GM18868 (cell line): ENCODE data around the gene CERS1.

ENCODE experiments used
- ATAC-seq: cut with Tn5 transposase; IDR thresholded peaks from one replicate; pipeline ENCODE4 v1.9.1; 2021; ENCODE audit warnings: mild to moderate bottlenecking, moderate library complexity; ENCODE audit not compliant: unreplicated experiment

Gene CERS1

DNA sequence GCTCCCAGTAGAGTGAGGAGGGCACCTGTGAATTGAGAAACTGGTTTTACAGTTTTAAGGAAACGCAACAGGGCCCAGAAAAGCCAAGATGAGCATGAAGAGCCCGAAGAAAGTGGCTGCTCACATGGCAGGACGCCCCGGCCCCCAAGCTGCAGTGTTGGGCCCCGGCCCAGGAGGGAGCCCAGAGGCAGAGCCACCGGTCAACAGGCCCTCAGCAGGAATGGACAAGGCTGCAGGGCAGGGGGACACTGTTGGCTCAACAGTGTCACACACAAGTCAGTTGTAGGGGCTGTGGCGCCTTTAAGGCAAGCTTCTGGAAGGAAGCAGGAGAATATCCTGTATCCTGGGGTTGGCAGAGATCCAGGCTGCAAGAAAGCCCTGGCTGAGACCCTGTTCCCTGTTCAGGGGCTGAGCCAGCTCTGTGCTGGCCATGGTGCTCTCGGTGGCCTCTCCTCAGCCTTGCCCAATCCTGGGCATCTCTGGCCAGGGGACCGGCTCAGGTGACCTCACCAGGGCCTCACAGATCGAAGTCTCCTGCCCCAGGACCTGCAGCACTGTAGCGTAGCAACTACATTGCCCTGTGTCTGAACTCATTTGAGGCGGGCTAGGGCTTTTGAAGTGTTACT lies 36.2 kb downstream of the CERS1 start:
- ATAC-seq: no peak

DNA sequence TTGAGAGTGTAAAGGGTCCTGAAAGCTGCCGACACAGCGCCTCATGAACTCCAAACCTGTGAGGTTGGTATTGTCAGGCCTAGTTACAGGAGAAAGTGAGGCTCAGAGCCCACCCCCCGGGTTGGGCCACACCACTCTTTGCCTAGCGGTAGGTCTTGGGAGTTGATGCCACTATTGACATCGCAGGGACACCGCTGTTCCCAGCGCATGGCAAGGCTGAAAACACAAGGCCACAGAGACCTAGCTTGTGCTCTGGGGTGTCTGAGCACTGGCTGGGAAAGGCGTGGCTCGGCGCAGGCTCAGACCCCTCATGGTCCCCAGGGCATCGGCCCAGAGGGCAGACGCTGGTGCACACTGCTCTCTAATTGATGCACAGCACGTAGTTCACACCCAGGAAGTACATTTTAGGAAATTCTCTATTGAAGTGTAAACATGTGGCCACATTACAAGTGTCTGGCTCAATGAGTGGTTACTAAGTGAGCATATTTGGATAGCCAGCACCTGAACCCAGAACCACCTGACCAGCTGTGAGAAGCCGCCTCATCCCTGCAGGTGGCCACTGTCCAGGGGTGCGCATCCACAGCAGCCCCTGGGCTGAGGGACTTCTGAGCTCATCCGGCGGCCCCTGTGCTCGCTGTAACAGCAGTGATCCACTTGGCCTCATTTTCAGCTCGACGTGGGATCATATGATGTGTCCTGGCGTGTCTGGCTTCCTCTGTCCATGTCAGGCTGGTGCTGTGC lies 36.9 kb downstream of the CERS1 start:
- no peak for ATAC-seq

DNA sequence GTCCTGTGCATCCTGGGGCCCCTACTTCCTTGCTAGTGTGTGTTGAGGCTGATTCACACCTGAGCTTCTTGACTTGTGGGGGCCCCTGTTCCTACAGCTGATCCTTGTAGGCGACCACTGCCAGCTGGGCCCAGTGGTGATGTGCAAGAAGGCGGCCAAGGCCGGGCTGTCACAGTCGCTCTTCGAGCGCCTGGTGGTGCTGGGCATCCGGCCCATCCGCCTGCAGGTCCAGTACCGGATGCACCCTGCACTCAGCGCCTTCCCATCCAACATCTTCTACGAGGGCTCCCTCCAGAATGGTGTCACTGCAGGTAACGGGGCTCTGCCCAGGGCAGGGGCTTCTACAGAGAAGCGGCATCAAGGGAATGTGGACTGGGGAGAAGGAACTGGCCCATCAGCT lies 38.7 kb downstream of the CERS1 start:
- ATAC-seq: no peak

DNA sequence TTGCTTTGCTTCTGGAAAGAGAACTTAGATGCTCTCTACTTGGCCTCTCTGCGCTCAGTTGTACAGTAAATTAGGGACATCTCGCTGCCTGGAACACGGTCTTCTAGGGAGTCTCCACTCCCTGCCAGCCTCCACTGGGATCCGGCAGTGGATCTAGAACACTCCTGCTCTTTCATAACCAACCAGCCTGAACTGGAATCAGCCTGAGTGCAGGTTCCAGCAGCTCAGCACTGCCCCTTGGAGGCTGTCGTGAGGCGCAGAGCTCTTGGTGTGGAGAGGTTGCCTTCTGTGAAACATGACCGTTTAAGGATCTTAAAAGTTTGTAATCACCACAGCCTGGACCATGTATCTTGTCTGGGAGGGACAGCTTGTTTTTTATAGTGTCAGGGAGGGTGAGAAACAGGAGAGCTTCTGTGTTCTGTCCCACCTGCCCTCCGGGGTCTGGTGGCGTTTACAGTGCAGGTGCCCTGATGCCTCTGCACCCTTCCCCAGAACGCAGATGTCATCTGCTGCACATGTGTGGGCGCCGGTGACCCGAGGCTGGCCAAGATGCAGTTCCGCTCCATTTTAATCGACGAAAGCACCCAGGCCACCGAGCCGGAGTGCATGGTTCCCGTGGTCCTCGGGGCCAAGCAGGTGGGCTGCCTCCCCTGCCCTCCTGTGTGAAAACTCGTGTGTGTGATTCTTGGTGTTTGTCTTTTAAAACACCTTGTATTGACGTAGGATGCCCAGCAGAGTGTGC lies 39.4 kb downstream of the CERS1 start:
- no peak for ATAC-seq

DNA sequence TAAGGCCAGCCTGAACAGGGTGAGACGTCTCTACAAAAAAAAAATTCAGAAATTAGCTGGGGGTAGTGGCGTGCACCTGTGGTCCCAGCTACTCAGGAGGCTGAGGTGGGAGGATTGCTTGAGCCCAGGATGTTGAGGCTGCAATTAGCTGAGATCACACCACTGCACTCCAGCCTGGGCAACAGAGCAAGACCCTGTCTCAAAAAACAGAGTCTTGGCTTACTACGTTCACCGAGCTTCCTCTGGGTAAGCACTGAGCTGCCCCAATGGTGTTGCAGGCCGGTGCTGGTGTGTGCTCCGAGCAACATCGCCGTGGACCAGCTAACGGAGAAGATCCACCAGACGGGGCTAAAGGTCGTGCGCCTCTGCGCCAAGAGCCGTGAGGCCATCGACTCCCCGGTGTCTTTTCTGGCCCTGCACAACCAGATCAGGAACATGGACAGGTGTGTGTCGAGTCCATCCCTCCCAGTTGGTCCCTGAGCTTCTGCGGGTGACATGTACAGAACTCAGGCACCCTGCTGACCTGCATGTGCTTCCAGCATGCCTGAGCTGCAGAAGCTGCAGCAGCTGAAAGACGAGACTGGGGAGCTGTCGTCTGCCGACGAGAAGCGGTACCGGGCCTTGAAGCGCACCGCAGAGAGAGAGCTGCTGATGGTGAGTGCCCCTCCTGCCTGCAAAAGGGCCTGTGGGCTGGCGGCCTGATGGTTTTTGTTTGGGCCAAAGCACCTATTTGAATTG lies 40.1 kb downstream of the CERS1 start:
- ATAC-seq: no peak

GRCh38 chr19:18854982-18855381 lies 41.0 kb downstream of the CERS1 start:
- no peak for ATAC-seq

GRCh38 chr19:18853755-18854427 lies 42.1 kb downstream of the CERS1 start:
- no peak for ATAC-seq

DNA sequence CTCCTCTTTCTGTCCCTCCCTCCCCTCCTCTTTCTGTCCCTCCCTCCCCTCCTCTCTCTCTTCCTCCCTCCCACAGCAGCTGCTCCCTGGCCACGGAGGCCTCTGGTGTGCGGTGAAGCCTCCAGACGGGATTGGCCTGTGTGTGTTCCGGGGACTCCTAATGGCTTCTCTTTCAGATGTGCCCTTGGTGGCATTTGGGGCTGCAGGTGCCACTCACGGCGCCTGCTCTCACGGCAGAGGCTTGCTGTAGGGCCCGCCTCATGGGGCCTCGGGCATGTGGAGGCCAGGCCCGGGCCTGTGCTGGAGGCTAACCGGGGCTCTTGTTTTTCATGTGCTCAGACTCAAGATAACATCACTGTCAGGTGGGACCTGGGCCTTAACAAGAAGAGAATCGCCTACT lies 43.3 kb downstream of the CERS1 start:
- ATAC-seq: no peak

- ATAC-seq: no peak
Observed at GRCh38 chr19:18851673-18852325, 44.2 kb downstream of the CERS1 start.

DNA sequence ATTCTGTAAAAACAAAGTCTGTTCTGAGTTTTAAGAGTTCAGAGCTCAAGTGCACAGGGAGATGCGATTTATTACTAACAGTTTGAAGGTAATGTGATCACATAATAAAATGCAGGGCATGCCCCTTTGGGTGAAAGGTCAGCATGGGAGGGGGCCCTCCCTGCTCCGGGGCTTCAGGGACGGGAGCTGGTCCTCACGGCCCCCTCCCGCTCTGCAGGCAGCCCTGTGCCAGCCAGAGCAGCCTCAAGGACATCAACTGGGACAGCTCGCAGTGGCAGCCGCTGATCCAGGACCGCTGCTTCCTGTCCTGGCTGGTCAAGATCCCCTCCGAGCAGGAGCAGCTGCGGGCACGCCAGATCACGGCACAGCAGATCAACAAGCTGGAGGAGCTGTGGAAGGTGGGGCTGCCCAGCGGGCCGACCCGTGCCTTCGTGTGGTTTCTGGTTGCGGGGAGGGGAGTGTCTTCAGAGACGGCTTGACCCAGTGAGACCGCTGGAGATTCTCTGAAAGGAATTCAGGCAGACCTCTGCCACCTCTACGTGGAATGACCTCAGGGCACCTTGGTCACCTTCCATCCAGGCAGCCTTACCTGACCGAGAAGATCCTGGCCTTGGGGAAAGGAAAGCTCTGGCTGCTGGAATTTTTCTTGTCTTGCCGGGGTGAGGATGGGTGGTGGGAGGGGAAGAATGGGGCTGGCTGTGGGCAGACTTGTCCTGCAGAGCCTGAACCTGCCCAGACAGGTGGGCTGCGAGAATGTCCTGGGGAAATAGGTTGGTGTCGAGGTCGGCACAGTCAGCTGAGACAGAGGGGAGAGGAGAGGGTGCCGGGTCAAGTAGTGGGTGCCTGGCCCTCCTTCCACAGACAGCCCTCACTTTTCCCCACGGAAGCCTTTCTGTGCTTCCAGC lies 45.2 kb downstream of the CERS1 start:
- no peak for ATAC-seq

- ATAC-seq: no peak
Observed at GRCh38 chr19:18849838-18850400, 46.0 kb downstream of the CERS1 start.

- no peak for ATAC-seq
Observed at GRCh38 chr19:18848878-18849661, 46.9 kb downstream of the CERS1 start.

DNA sequence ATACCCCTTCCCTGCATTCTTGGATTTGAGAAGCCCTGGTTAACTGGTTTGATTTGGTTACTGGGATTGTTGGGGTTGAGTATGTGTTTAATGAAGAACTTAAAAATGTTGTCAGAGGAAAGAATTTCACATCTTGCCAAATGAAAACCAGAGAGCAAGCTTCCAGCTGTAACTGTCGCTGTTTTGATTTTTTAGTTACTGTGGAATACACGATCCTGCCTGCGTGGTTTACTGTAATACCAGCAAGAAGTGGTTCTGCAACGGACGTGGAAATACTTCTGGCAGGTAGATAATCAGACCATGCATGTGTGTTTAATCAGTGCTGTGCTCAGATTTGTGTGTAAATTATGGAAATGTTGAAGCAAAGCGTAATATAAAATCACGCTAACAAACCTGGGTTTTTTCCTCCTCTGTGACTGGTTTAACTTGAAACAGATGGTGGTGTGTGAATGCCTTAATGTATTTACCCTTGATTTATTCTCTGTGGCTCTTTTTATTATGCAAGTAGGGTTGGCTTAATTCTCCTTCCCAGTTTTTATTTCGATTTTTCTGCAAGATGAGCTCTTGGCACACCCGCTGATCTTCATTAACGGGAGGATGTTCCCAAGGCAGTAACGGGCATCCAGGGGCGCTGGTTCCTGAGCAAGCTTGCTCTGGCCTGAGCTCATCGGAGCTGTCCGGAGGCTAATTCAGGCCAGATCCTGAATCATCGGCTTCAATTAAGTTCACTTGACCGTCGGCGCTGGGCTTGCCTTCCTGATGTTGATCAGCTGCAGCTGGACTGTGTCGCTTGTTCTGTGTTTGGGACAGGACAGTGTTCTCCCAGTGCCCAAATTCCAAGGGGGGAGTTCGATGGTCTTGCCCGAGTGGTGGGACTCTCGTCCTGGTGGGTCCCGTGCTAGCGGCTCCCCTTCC lies 48.2 kb downstream of the CERS1 start:
- ATAC-seq: no peak

GRCh38 chr19:18846862-18847548 lies 49.0 kb downstream of the CERS1 start:
- peak; percentile 45 for ATAC-seq

- ATAC-seq: no peak
Observed at GRCh38 chr19:18845961-18846360, 50.0 kb downstream of the CERS1 start.

GRCh38 chr19:18844806-18845329 lies 51.1 kb downstream of the CERS1 start:
- ATAC-seq: no peak
